ENCODE measurements around the gene CRADD. TPM values are rescaled to one million over a fixed set of nuclear protein-coding genes. Genes with fewer than 3 reads are reported as not detected.
"Not testable (repeated sequence)": the region's sequence is repeated elsewhere in the genome, so short reads cannot be mapped to it uniquely, and the experiment has no call there.

CRADD gene
- total RNA-seq, 1 donor from 2014 or later = not detected

DNA sequence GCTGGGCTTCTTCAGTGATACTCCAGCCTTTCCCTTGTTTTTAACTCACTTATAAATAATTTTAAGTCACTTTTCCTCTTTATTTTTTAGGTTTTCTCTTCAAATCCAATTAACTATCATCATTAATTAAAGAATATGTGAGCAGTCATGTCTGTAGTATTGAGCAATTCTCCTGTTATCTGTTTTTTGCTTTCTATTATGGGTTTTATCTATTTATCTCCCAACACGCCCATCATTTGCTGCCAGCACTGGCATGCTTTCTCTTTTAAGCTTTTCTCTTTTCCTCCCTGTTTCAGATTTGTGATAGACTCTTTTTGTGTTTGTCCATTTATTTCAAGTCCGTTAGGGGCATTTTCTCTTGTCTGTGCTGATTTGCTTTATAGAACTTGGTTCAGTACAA is 72.3 kb downstream of the CRADD start:
- Histone ChIP-seq H3K27me3 (no peaks in the 10 kb centered on the region), H3K4me3 (no peak overlapping the region), H3K27ac (no peak overlapping the region), H3K4me1 (peaks cover 0 to 3% of the 10 kb centered on the region in 2 donors), H3K9me3 (no peaks in the 10 kb centered on the region), H3K36me3 (no peaks in the 10 kb centered on the region)
- intact Hi-C loops (cut with DNase I) = no loop called here
- DNase-seq (ENCODE audit: low spot score in 2 of 2) = no peak
- TF ChIP-seq, protein P1, sequence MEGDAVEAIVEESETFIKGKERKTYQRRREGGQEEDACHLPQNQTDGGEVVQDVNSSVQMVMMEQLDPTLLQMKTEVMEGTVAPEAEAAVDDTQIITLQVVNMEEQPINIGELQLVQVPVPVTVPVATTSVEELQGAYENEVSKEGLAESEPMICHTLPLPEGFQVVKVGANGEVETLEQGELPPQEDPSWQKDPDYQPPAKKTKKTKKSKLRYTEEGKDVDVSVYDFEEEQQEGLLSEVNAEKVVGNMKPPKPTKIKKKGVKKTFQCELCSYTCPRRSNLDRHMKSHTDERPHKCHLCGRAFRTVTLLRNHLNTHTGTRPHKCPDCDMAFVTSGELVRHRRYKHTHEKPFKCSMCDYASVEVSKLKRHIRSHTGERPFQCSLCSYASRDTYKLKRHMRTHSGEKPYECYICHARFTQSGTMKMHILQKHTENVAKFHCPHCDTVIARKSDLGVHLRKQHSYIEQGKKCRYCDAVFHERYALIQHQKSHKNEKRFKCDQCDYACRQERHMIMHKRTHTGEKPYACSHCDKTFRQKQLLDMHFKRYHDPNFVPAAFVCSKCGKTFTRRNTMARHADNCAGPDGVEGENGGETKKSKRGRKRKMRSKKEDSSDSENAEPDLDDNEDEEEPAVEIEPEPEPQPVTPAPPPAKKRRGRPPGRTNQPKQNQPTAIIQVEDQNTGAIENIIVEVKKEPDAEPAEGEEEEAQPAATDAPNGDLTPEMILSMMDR (IDR thresholded peaks at IDR 0.05) = no peak

DNA sequence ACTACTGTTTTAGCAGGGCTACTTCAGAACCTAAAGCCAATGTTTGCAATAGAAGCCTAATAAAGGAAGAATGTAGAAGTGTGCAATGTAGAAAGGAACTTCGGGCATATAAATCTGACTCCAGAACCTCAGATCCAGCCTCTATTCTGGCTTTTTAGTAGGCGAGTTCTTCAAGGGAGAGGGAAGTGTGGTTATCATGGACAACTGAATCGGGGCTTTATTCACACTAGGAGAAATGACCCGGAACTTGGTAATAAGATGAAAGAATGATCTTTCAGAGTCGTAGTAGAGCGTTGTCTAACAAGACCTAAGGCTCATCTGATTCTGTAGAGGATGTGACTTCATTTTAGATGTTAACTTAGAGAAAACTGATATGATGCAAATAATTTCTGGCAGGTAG is 72.9 kb downstream of the CRADD start:
- TF ChIP-seq, protein P1 (IDR thresholded peaks at IDR 0.05) = no peak
- Histone ChIP-seq H3K4me3 (no peak overlapping the region), H3K4me1 (peaks cover 0 to 3% of the 10 kb centered on the region in 2 donors), H3K9me3 (no peaks in the 10 kb centered on the region), H3K36me3 (no peaks in the 10 kb centered on the region), H3K27ac (no peak overlapping the region), H3K27me3 (no peaks in the 10 kb centered on the region)
- no peak for DNase-seq (ENCODE audit: low spot score in 2 of 2)
- intact Hi-C loops (cut with DNase I) = no loop called here

DNA sequence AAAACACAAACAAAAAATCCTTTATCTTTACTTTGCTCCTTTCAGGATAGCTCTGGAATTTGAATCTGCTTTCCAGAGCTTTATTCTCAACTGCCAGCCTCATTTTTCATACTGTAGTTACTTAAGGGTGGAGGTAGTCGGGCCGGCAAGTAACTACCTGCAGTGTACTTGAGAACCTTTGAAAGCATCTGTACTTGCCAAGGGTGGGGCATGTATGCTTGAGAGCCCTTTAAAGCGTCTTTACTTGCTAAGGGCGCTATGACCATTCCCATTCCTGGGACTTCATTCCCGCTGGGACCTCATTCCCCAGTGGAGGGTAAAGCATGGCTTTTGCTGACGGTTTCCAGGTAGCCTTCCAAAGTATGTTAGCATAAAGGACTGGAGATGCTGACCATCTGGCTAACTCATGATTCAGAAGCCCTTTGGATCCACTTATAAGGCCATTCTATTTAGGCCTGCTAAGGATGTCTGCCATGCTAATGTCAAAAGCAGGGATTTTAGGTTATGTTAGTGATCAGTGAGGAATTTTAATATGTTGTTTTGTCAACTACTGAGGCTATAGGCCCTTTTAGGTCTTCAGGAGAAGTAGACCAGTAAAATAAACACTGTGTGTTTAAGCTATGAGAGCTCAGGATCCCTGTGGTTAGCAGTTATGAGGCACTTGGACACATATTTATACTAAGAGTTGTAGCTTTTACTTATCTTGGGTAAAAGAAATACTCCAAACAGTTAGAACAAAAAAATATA is 74.9 kb downstream of the CRADD start:
- no peaks in the 10 kb centered on the region for H3K36me3 ChIP-seq
- DNase-seq (ENCODE audit: low spot score in 2 of 2) = no peak
- no peaks in the 10 kb centered on the region for H3K27me3 ChIP-seq
- intact Hi-C loops (cut with DNase I) = no loop called here
- H3K4me3 ChIP-seq = no peak overlapping the region
- H3K27ac ChIP-seq = no peak overlapping the region
- no peaks in the 10 kb centered on the region for H3K9me3 ChIP-seq
- peaks cover 0 to 2% of the 10 kb centered on the region in 2 donors for H3K4me1 ChIP-seq
- TF ChIP-seq, protein P1 (IDR thresholded peaks at IDR 0.05) = no peak

DNA sequence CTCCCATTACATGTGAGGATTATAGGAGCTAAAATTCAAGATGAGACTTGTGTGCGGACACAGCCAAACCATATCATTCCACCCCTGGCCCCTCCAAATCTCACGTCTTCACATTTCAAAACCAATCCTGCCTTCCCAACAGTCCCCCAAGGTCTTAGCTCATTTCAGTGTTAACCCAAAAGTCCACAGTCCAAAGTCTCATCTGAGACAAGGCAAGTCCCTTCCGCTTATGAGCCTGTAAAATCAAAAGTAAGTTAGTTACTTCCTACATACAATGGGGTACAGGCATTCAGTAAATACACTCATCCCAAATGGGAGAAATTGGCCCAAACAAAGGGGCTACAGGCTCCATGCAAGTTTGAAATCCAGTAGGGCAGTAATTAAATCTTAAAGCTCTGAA is 76.1 kb downstream of the CRADD start:
- no peak for DNase-seq (ENCODE audit: low spot score in 2 of 2)
- Histone ChIP-seq H3K9me3 (no peaks in the 10 kb centered on the region), H3K4me1 (no peaks in the 10 kb centered on the region), H3K36me3 (no peaks in the 10 kb centered on the region), H3K27ac (no peak overlapping the region), H3K4me3 (no peak overlapping the region), H3K27me3 (no peaks in the 10 kb centered on the region)
- intact Hi-C loops (cut with DNase I) = no loop called here
- TF ChIP-seq, protein P1 (IDR thresholded peaks at IDR 0.05) = no peak

DNA sequence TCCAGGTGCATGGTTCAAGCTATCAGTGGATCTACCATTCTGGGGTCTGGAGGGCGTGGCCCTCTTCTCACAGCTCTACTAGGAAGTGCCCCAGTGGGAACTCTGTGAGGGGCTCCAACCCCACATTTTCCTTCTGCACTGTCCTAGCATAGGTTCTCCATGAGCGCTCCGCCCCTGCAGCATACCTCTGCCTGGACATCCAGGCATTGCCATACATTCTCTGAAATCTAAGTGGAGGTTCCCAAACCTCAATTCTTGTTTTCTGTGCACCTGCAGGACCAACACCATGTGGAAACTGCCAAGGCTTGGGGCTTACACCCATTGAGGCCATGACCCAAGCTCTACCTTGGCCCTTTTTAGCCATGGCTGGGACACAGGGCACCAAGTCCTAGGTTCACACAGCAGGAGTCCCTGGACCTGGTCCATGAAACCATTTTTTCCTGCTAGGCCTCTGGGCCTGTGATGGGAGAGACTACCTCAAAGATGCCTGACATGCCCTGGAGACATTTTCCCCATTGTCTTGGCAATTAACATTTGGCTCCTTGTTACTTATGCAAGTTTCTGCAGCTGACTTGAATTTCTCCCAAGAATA is 76.8 kb downstream of the CRADD start:
- TF ChIP-seq, protein P1 (IDR thresholded peaks at IDR 0.05) = no peak
- intact Hi-C loops (cut with DNase I) = no loop called here
- DNase-seq (ENCODE audit: low spot score in 2 of 2) = no peak

DNA sequence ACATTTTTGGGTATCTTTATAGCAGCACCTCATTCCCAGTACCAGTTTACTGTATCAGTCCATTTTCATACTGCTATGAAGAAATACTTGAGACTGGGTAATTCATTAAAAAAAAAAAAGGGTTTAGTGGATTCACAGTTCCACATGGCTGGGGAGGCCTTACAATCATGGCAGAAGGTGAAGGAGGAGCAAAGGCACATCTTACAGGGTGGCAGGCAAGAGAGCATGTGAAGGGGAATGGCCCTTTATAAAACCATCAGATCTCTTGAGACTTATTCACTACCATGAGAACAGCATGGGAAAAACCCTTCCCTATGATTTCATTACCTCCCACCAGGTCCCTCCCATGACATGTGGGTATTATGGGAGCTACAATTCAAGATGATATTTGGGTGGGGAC is 77.7 kb downstream of the CRADD start:
- H3K27ac ChIP-seq; H3K36me3 ChIP-seq; DNase-seq (ENCODE audit: low spot score in 2 of 2); H3K9me3 ChIP-seq; H3K4me3 ChIP-seq; H3K27me3 ChIP-seq: not testable (repeated sequence)
- H3K4me1 ChIP-seq = peaks cover 0 to 12% of the 10 kb centered on the region in 2 donors
- intact Hi-C loops (cut with DNase I) = loop anchor here (5.0 kb wide), 1 partner anchor 227 kb away; no protein-coding TSS in a partner anchor

More for the DNA sequence above, 76.8 kb downstream of the CRADD start:
- Histone ChIP-seq H3K27me3 (no peaks in the 10 kb centered on the region), H3K4me1 (peaks cover 0 to 3% of the 10 kb centered on the region in 2 donors), H3K36me3 (no peaks in the 10 kb centered on the region), H3K9me3 (no peaks in the 10 kb centered on the region), H3K4me3 (no peak overlapping the region), H3K27ac (no peak overlapping the region)
